Activated CD4-positive, alpha-beta T cell treated with anti-CD3 and anti-CD28 coated beads, Interleukin-2, Interleukin-6, amounts not matched to agents 100 ng/mL and 50 ng/mL, durations not matched to agents 16 hours and 8 hours (primary cell): ENCODE results near the gene XKR7.

Experiments
- DNase-seq: peaks from one replicate; pipeline ENCODE4 v3.0.0-alpha.2; 2020

XKR7 gene

DNA sequence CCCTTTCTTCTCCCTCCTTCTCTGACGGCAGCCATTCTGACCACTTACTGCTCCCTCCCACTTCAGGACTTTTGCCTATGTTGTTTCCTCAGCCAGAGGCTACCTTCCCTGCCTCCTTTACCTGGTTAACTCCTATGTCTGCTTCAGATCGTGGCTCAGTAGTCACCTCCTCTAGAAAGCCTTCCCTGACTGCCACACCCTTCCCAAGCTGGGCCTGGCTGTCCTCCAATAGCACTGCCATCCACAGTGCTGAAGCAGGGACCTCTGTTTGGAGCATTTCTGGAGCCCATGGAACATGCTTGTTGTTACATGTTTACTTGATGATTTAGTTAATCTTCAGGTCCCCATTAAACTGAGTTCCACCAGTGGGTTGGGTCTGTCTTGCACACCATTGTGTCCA lies 13.8 kb downstream of the XKR7 start:
- no peak for DNase-seq

GRCh38 chr20:31984981-31985471 lies 17.1 kb downstream of the XKR7 start:
- no peak for DNase-seq

GRCh38 chr20:31987744-31988143 lies 19.8 kb downstream of the XKR7 start:
- no peak for DNase-seq

DNA sequence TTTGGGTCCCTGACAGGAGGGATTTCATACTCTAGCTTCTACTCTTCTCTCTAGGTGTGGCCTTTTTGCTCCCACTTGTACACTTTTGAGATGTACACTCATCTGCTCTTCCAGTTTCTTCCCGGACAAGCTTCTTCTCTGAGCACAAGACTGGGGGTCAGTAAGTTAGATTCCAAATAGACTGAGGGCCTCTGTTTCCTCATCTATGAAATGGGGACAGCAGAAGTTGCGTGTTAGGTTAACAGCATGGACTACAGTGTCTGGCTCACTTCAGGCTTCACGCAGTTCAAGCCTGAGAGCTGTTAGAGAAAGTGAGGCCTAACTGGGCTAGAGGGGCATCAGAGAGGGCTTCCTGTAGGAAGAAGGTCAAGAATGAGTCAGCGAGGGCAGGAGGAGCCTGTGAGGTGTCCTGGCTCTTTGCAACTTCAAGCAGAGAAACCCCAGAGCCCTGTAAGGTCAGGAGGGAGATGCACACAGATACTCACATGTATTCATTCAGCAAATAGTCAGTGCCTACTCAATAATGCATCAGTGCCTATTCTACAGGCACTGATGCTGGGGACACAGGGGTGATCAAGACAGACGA lies 20.6 kb downstream of the XKR7 start:
- DNase-seq: no peak

- DNase-seq: no peak
These were observed 21.2 kb downstream of the XKR7 start for GRCh38 chr20:31989030-31989645.

GRCh38 chr20:31990641-31991338 lies 22.8 kb downstream of the XKR7 start:
- no peak for DNase-seq

- DNase-seq: no peak
These were observed 23.4 kb downstream of the XKR7 start for GRCh38 chr20:31991339-31991705.

- no peak for DNase-seq
These were observed 24.1 kb downstream of the XKR7 start for GRCh38 chr20:31992086-31992485.

- no peak for DNase-seq
These were observed 29.0 kb downstream of the XKR7 start for GRCh38 chr20:31996996-31997395.

DNA sequence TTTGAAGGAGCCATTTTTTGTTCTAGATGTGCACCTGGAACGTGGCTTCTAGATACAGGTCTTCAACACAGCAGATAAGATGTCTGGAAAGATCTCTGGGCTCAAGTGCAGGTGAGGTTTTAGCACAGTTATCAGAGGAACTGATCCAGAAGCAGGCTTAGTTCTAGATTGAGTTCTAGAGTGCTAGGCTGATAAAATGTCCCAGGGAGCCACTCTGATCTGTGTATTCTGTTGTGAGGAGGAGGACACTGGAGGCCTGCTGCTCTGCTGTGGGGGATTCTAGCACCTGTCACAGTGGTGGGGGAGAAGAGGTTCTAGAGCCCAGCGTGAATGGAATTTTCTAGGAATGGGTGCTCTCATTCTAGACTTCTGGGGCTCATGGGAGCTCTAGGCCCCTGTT lies 30.3 kb downstream of the XKR7 start:
- DNase-seq: no peak

GRCh38 chr20:32003325-32003724 lies 35.4 kb downstream of the XKR7 start:
- no peak for DNase-seq

DNA sequence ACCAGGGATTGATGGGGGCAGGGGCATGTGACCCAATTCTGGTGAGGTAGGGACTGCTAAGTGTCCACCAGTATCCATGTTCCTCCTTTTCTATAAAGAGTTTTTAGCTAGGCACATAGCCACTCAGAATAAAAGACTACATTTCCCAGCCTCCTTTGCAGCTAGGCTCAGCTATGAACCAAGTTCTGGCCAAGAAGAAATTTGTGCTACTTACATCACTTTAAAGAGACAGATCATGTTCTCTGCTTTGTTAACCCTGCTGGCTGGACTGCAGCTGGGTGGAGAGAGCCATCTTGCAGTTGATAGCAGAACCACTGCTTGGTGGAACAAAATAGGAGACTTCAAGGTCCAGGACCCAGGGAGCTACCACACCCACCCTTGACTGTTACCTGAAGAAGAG lies 37.0 kb downstream of the XKR7 start:
- DNase-seq: no peak

GRCh38 chr20:32006053-32006452 lies 38.1 kb downstream of the XKR7 start:
- no peak for DNase-seq

- DNase-seq: no peak
These were observed 39.2 kb downstream of the XKR7 start for GRCh38 chr20:32006841-32007786.

- no peak for DNase-seq
These were observed 40.1 kb downstream of the XKR7 start for GRCh38 chr20:32007787-32008616.

DNA sequence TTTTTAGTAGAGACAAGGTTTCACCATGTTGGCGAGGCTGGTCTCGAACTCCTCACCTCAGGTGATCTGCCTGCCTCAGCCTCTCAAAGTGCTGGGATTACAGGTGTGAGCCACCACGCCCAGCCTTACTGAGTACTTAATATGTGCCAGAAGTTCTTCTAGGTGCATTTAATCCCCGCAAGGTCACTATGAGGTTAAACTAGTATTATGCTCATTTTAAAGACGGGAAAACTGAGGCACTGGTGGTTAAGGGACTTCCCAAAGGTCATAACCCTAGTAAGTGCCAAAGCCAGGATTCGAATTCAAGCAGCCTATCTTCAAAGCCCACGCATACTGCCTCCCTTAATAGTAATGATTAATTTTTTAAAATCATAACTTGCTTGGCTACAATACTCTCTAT lies 41.6 kb downstream of the XKR7 start:
- no peak for DNase-seq

DNA sequence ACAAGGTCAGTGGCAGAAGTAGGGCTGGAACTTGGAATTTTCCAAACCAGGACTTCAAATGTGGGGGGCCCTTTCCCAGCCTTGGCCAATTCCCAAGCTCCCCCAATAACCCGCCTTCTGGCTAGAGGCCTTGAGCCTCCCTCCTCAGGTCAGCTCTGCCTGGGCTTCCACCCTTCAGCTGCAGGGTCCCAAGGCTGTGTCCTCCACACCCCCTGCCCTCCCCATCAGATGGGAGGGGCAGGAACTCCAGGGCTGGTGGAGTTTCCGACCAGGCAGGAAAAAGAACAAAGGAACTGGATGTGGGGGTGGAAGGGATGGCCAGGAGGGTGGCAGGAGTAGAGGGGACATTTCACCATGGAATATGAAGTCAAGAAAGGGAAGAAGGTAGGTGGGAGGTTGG lies 42.1 kb downstream of the XKR7 start, which contains the start of gene CCM2L:
Gene CCM2L (plus strand): TSS at position 338 of the 400 bp plus-strand sequence. CDS start 17 bp downstream, at position 355.
- DNase-seq: no peak

DNA sequence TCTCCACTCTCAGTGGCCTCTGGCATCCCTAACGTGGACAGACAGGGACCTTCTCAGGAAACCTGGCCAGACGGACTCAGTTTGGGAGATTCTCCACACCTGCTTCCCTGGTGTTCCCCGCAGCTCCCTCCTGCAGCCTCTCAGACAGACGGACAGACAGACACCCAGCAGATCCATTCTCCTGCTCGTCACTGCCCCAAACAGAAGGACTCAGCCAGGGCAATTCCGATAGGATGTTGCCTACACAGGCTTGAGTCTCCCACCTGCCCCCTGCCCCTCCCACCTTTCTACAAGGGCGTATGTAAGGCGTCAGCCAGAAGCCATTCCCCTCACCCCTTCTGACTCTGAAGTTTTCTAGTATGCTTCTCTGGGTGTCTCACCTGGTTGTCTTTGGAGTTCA lies 42.7 kb downstream of the XKR7 start:
- no peak for DNase-seq

DNA sequence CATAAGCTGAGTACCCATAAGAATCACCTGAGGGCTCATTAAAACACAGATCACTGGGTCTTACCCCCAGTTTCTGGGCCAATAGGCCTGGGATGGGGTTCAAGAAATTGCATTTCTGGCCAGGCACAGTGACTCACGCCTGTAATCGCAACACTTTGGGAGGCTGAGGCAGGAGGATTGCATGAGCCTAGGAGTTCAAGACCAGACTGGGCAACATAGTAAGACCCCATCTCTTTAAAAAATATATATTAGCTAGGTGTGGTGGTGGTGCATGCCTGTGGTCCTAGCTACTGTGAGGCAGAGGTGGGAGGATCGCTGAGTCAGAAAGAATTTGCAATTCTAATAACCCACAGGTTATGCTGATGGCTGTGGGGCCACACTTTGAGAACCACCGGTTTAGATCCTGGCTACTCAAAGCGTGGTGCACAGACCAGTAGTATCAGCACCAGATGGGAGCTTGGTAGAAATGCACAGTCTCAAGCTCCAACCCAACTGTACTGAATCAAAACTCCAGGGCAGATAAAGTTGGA lies 44.3 kb downstream of the XKR7 start:
- DNase-seq: no peak

DNA sequence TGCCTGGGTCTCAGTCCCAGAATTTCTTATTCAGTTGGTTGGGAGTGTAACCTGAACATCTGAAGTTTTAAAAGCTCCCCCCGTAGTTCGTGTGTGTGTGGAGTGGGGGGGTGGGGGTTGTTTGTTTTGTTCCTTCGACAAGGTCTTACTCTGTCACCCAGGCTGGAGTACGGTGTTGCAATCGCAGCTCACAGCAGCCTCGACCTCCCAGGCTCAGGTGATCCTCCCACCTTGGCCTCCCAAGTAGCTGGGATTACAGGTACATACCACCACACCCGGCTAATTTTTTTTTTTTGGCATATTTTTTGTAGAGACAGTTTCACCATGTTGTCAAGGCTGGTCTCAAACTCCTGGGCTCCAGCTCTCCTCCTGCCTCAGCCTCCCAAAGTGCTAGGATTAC lies 45.4 kb downstream of the XKR7 start:
- no peak for DNase-seq

DNA sequence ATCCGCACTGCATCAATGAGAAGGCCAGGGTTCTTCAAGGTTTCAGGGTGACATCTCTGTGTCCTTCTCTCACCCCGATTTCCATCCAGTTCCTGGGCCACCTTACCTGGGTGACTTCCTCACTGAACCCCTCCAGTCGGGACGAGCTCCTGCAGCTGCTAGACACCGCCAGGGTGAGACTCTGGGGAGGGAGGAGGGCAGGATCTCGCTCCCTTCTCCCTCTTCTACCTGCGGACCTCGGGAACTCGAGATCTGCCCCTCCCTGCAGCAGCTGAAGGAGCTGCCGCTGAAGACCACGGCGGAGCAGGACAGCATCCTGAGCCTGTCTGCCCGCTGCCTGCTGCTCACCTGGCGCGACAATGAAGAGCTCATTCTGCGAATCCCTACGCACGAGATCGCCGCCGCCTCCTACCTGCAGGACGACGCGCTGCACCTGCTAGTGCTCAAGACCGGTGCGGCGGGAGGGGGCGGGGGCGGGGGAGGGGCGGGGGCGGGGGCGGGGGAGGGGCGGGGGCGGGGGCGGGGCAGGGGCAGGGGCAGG lies 49.8 kb downstream of the XKR7 start:
- DNase-seq: peak; percentile 25
